OCI-LY7 (cell line): Measurements from ENCODE around the gene FZD8. TPM values are rescaled to one million over a fixed set of nuclear protein-coding genes. Genes with fewer than 3 reads are reported as not detected.

Experiments used
- BruUV-seq: library from RNA; stranded (reverse); fragments of 400-500 nt; replicated peaks from 2 replicates; lab custom pipeline; 2021; lab: Mats Ljungman, UMichigan
- CTCF ChIA-PET: fragments of 300-600 bp; sonication (Branson Sonifier 250); formaldehyde crosslinking; loops from one replicate; lab custom pipeline; 2022; ENCODE audit warnings: antibody characterized with exemption; ENCODE audit not compliant: unreplicated experiment; lab: Charles Lee
- POLR2A ChIA-PET: fragments of 300-600 bp; sonication (Branson Sonifier 250); formaldehyde crosslinking; loops from one replicate; lab custom pipeline; 2022; ENCODE audit warnings: antibody characterized with exemption; lab: Charles Lee
- DNase-seq: peaks from one replicate; pipeline ENCODE4 v3.0.0-alpha.2; 2015; ENCODE audit warnings: low spot score
- H2AFZ ChIP-seq: fragments of 200-600 bp; sonication (generic), shearing (Covaris generic); 2 replicates; pipeline ENCODE4 v1.6.1; 2014; ENCODE audit warnings: mild to moderate bottlenecking, antibody characterized with exemption, low read length, moderate library complexity
- H3K27ac ChIP-seq: fragments of 200-600 bp; sonication (generic); 2 replicates; pipeline ENCODE4 v1.5.1; 2014; ENCODE audit warnings: mixed run types, low read depth, mild to moderate bottlenecking, moderate library complexity, low read length, inconsistent platforms; ENCODE audit not compliant: poor library complexity, severe bottlenecking
- H3K36me3 ChIP-seq: fragments of 200-600 bp; sonication (generic); 2 replicates; pipeline ENCODE4 v1.6.1; 2014; ENCODE audit warnings: mild to moderate bottlenecking, antibody characterized with exemption, low read length, moderate library complexity, mixed read lengths; ENCODE audit not compliant: insufficient read depth
- H3K4me1 ChIP-seq: fragments of 200-600 bp; sonication (generic); 2 replicates; pipeline ENCODE4 v1.5.1; 2014; ENCODE audit warnings: mild to moderate bottlenecking, low read length; ENCODE audit not compliant: insufficient read depth, poor library complexity, severe bottlenecking
- H3K4me2 ChIP-seq: fragments of 200-600 bp; sonication (generic); 2 replicates; pipeline ENCODE4 v1.6.1; 2014; ENCODE audit warnings: mild to moderate bottlenecking, low read length
- H3K4me3 ChIP-seq: fragments of 200-600 bp; sonication (generic); 2 replicates; pipeline ENCODE4 v1.5.1; 2014; ENCODE audit warnings: mild to moderate bottlenecking, low read depth, low read length; ENCODE audit not compliant: poor library complexity, severe bottlenecking
- H3K79me2 ChIP-seq: fragments of 200-600 bp; sonication (generic); 2 replicates; pipeline ENCODE4 v1.6.1; 2016; ENCODE audit warnings: low read depth, mild to moderate bottlenecking, low read length, moderate library complexity, mixed read lengths; ENCODE audit not compliant: insufficient read depth
- H3K9me2 ChIP-seq: fragments of 200-600 bp; sonication (generic); 2 replicates; pipeline ENCODE4 v1.6.1; 2016; ENCODE audit warnings: mild to moderate bottlenecking, low read length, mixed read lengths; ENCODE audit not compliant: insufficient read depth
- H3K9me3 ChIP-seq: fragments of 200-600 bp; sonication (generic); 2 replicates; pipeline ENCODE4 v1.6.1; 2014; ENCODE audit warnings: mild to moderate bottlenecking, mixed run types, low read length, mixed read lengths
- H4K20me1 ChIP-seq: fragments of 200-600 bp; sonication (generic); 2 replicates; pipeline ENCODE4 v1.6.1; 2014; ENCODE audit warnings: mild to moderate bottlenecking, antibody characterized with exemption, low read length, moderate library complexity, mixed read lengths; ENCODE audit not compliant: insufficient read depth
- EZH2phosphoT487 ChIP-seq: fragments of 200-600 bp; sonication (generic); IDR thresholded peaks from 2 replicates; pipeline ENCODE4 v1.6.1; 2018; ENCODE audit warnings: low read depth, borderline replicate concordance, mild to moderate bottlenecking, mixed run types, antibody characterized with exemption, low read length, moderate library complexity, mixed read lengths
- intact Hi-C: fragments of 100-400 bp; cut with micrococcal nuclease; formaldehyde crosslinking; loops from one replicate; pipeline ENCODE4 v1.10.0; 2022; ENCODE audit not compliant: unreplicated experiment
- total RNA-seq, 2 experiments: library from RNA; depleted of rRNA in 1 of 2; stranded (reverse); fragments of >200 nt in 1 of 2; shearing (Covaris generic) in 1 of 2; gene quantifications; 2 replicates each; pipeline ENCODE4 v1.2.3, GENCODE V29; 2014 to 2022
- TF ChIP-seq, protein P1 (sequence below): fragments of 200-600 bp; sonication (generic); conservative IDR thresholded peaks from 2 replicates; pipeline ENCODE4 v1.5.1; 2014; ENCODE audit warnings: mild to moderate bottlenecking, antibody characterized with exemption, low read length, moderate library complexity, mixed read lengths

The FZD8 gene
- total RNA-seq, 2 experiments from 2014 or later: 3.9 to 4.9 TPM

DNA sequence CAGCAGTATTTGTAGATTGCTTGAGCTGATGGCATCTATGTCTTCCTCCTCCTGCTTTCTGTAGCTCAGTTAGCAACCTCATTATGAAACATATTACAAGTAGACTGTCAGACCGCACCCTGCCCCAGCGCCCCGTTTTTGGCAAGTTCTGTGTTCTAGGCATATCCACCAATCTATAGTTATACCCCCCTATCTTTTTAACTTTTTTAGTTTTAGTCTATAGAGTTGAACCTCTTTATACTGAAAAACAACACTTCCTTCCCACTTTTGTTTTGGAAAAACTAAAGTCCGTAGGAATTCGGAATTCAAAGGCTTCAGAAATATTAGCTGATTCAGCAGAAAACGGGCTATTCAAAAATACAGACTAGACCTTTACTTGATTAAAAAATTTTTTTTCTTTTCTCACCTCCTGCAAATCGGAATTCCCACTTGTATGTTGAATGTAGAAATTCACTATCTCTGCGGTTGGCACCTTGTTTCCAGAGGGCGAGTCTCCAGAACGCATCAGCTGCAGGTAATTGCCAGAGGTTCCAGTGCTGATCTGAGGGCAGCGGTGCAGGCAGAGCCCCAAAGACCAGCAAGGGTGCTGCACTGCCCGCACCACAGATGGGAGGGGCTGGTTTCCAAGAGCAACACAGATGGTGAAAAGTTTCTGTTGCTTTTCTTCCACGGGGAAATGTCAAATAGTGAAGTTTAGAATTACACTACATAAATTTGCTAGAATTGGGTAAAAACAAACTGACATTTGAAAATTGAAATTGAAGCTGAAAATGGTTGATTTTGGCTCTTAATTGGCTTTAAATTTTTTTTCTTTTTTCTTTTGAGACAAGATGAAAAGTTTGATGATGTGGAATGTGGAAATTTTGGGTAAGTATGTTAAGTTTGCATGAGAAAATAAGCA, 2.2 kb upstream of the FZD8 start:
- Histone ChIP-seq H2AFZ (0 out of 2 replicates have a peak overlapping the region, but pooled peaks have one; percentile 41), H3K36me3 (no peaks in the 10 kb centered on the region), H3K4me1 (peaks cover 17% of the 10 kb centered on the region), H3K9me3 (no peaks in the 10 kb centered on the region), H3K4me3 (peak overlapping the region; percentile 81), H3K27ac (no peak overlapping the region), H3K79me2 (no peaks in the 10 kb centered on the region), H3K4me2 (peak overlapping the region; percentile 99), H3K9me2 (no peaks in the 10 kb centered on the region), H4K20me1 (no peaks in the 10 kb centered on the region)
- ChIA-PET CTCF (no interaction called here), POLR2A (interaction anchor here (1.0 to 1.1 kb wide), 2 partner anchors 9 to 10 kb away, joined by 3 to 4 read pairs; no protein-coding TSS in a partner anchor)
- no peak for DNase-seq
- TF ChIP-seq, protein P1, sequence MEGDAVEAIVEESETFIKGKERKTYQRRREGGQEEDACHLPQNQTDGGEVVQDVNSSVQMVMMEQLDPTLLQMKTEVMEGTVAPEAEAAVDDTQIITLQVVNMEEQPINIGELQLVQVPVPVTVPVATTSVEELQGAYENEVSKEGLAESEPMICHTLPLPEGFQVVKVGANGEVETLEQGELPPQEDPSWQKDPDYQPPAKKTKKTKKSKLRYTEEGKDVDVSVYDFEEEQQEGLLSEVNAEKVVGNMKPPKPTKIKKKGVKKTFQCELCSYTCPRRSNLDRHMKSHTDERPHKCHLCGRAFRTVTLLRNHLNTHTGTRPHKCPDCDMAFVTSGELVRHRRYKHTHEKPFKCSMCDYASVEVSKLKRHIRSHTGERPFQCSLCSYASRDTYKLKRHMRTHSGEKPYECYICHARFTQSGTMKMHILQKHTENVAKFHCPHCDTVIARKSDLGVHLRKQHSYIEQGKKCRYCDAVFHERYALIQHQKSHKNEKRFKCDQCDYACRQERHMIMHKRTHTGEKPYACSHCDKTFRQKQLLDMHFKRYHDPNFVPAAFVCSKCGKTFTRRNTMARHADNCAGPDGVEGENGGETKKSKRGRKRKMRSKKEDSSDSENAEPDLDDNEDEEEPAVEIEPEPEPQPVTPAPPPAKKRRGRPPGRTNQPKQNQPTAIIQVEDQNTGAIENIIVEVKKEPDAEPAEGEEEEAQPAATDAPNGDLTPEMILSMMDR: no peak
- TF ChIP-seq EZH2phosphoT487: no peak
- intact Hi-C loops: loop anchor here (5.0 to 10.0 kb wide), 2 partner anchors 522 to 891 kb away; no protein-coding TSS in a partner anchor
- no TSS peak for BruUV-seq

DNA sequence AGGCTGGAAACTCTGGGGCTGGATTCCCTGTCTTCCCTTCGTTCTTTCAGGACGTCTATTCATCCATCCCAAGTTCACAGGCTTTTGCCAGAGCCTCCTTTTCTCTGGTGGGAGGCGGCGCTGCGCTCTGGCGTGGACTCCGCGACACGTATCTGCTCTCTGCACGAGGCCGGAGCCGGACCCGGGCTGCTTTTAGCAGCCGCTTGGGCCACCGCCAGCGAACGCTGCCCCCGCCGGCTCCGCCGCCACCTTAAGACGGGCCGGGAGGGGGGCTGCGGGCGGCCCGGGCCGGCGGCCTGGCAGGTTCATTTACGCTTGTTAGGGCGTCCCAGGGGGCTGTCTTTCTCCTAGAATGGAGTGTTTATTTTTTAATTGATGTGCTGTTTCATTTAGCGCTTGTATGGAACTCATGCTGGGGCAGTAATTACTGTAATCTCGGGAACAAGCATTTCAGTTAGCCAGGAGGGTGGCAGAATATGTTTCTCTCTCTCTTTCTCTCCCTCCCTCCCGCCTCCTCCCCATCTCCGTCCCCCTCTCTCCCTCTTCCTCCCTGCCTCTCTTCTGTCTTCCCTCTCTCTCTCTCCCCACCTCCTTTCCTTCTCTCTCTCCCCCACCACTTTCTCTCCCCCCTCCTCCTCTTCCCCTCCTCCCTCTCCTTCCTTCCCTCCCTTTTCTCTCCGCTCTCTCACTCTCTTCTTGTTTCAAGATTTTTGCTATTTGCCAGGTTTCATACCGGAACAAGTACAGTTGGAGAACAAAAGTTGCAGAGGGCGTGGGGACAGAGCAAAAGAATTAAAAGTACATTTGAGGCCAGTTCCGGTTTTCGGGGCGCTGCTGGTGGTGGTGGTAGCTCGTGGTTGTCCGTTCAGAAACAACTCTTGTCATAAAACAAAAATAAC, 1.3 kb upstream of the FZD8 start:
- H2AFZ ChIP-seq: peak overlapping the region; percentile 86; the same call in 1 of the 2 replicates
- ChIA-PET POLR2A (interaction anchor here (1.0 to 1.1 kb wide), 2 partner anchors 8 to 11 kb away, joined by 3 to 4 read pairs; no protein-coding TSS in a partner anchor), CTCF (no interaction called here)
- intact Hi-C loops: loop anchor here (5.0 to 10.0 kb wide), 2 partner anchors 521 to 891 kb away; no protein-coding TSS in a partner anchor
- peaks cover 17% of the 10 kb centered on the region for H3K4me1 ChIP-seq
- no peak overlapping the region for H3K27ac ChIP-seq
- DNase-seq: no peak
- H4K20me1 ChIP-seq: no peaks in the 10 kb centered on the region
- H3K4me2 ChIP-seq: peak overlapping the region; percentile 99
- no peaks in the 10 kb centered on the region for H3K36me3 ChIP-seq
- no peak for TF ChIP-seq EZH2phosphoT487
- H3K9me2 ChIP-seq: no peaks in the 10 kb centered on the region
- peak overlapping the region; percentile 81 for H3K4me3 ChIP-seq
- no peaks in the 10 kb centered on the region for H3K9me3 ChIP-seq
- no TSS peak for BruUV-seq
- no peaks in the 10 kb centered on the region for H3K79me2 ChIP-seq

DNA sequence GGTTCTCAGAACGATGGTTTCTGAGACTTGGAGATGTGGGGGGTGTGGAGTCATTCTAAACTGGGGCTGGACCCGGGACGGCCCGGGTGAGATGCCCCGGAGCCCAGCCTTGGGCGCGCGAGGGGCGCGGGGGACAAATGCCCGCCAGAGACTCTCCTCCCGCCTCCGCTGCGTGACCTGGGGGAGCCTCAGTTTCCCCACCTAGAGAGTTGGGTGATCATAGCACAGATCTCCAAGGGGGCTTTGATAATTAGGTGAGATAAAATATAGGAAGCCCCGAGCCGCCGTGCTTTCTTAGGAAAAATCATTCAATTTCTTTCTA, 658 bp upstream of the FZD8 start:
- Histone ChIP-seq H3K4me1 (peaks cover 17% of the 10 kb centered on the region), H3K79me2 (no peaks in the 10 kb centered on the region), H4K20me1 (no peaks in the 10 kb centered on the region), H3K4me3 (peak overlapping the region; percentile 81), H3K4me2 (peak overlapping the region; percentile 99), H3K36me3 (no peaks in the 10 kb centered on the region), H3K9me2 (no peaks in the 10 kb centered on the region), H2AFZ (peak overlapping the region; percentile 86; the same call in 1 of the 2 replicates), H3K9me3 (no peaks in the 10 kb centered on the region), H3K27ac (no peak overlapping the region)
- ChIA-PET POLR2A (no interaction called here), CTCF (no interaction called here)
- no TSS peak for BruUV-seq
- intact Hi-C loops: loop anchor here (5.0 to 10.0 kb wide), 2 partner anchors 520 to 892 kb away; no protein-coding TSS in a partner anchor
- TF ChIP-seq, protein P1: 0 out of 2 replicates have a peak, but pooled peaks have one; percentile 33
- no peak for TF ChIP-seq EZH2phosphoT487
- DNase-seq: no peak
